ENCODE results near the gene RRP36.
A peak's percentile ranks its signal among the peaks of the same experiment; 100 is the strongest.
"Not testable (repeated sequence)": the region's sequence is repeated elsewhere in the genome, so short reads cannot be mapped to it uniquely, and the experiment has no call there.

Gene RRP36

GRCh38 chr6:43021270-43022047, at the start of gene RRP36:
RRP36 (plus strand) TSS chr6:43021623; CDS start chr6:43021655, 32 bp downstream.
- DNase-seq: peak in 1 of 2 experiments; percentile 60

GRCh38 chr6:42971746-42972327, 49.6 kb upstream of the RRP36 start:
- DNase-seq: no peak

GRCh38 chr6:42973926-42974325, 47.5 kb upstream of the RRP36 start:
- no peak for DNase-seq

GRCh38 chr6:42974919-42975505, 46.4 kb upstream of the RRP36 start:
- DNase-seq: peak in 1 of 2 experiments; percentile 56

- no peak for DNase-seq
Measured at GRCh38 chr6:42978487-42978838, 43.0 kb upstream of the RRP36 start.

- peak; percentile 91 to 93 for DNase-seq
Measured at GRCh38 chr6:42978839-42979522, 42.4 kb upstream of the RRP36 start, which contains the start of gene PEX6. PEX6 (minus strand) TSS chr6:42979181; CDS start chr6:42979150, 31 bp downstream.

GRCh38 chr6:42979523-42980177, 41.8 kb upstream of the RRP36 start:
- DNase-seq: no peak

GRCh38 chr6:42981836-42982235, 39.6 kb upstream of the RRP36 start:
- no peak for DNase-seq

GRCh38 chr6:42984001-42984923, 37.2 kb upstream of the RRP36 start, which contains the start of gene PPP2R5D:
PPP2R5D (plus strand) TSS chr6:42984570; CDS start chr6:42984678, 108 bp downstream.
- DNase-seq: peak; percentile 99

- DNase-seq: peak in 1 of 2 experiments; percentile 22
Measured at GRCh38 chr6:42984924-42985475, 36.4 kb upstream of the RRP36 start.

GRCh38 chr6:42987533-42988451, 33.6 kb upstream of the RRP36 start:
- no peak for DNase-seq

- no peak for DNase-seq
Measured at GRCh38 chr6:42988486-42989020, 32.9 kb upstream of the RRP36 start.

GRCh38 chr6:42989923-42990322, 31.5 kb upstream of the RRP36 start:
- DNase-seq: no peak

GRCh38 chr6:42993445-42993844, 28.0 kb upstream of the RRP36 start:
- DNase-seq: no peak

- no peak for DNase-seq
Measured at GRCh38 chr6:42996513-42996912, 24.9 kb upstream of the RRP36 start.

GRCh38 chr6:42998205-42998604, 23.2 kb upstream of the RRP36 start:
- DNase-seq: not testable (repeated sequence)

GRCh38 chr6:43001843-43002242, 19.6 kb upstream of the RRP36 start:
- no peak for DNase-seq

- no peak for DNase-seq
Measured at GRCh38 chr6:43005844-43006243, 15.6 kb upstream of the RRP36 start.

GRCh38 chr6:43006251-43006650, 15.2 kb upstream of the RRP36 start:
- DNase-seq: no peak

- no peak for DNase-seq
Measured at GRCh38 chr6:43007126-43007525, 14.3 kb upstream of the RRP36 start.
